Spleen (tissue), 11 donors: ENCODE results near the gene IGFALS. TPM values are rescaled to one million over a fixed set of nuclear protein-coding genes. Genes with fewer than 3 reads are reported as not detected.

Experiments
- DNase-seq: peaks from one replicate; pipeline ENCODE4 v3.0.0-alpha.2; 2020
- H3K27ac ChIP-seq, 8 donors: fragments of 200-600 bp; sonication (generic) in 7 of 8; 1 replicate in 4 of 8; 2 replicates in 4 of 8; pipeline versions ENCODE4 v1.5.0 to v1.8.0; 2016 to 2021; ENCODE audit warnings: inconsistent platforms in 4 of 8, mild to moderate bottlenecking in 4 of 8, moderate library complexity in 1 of 8
- H3K27me3 ChIP-seq, 7 donors: fragments of 200-600 bp; sonication (generic) in 6 of 7; replicated peaks in 1 of 7; 1 replicate in 4 of 7; 2 replicates in 3 of 7; pipeline versions ENCODE4 v1.5.0 to v1.8.0; 2016 to 2021; ENCODE audit warnings: inconsistent platforms in 3 of 7, mild to moderate bottlenecking in 1 of 7
- H3K36me3 ChIP-seq, 6 donors: fragments of 200-600 bp; sonication (generic) in 5 of 6; 1 replicate in 4 of 6; 2 replicates in 2 of 6; pipeline versions ENCODE4 v1.5.0 to v1.8.0; 2016 to 2021; ENCODE audit warnings: inconsistent platforms in 2 of 6
- H3K4me1 ChIP-seq, 6 donors: fragments of 200-600 bp; sonication (generic) in 5 of 6; 1 replicate in 3 of 6; 2 replicates in 3 of 6; pipeline versions ENCODE4 v1.5.0 to v1.8.0; 2016 to 2021; ENCODE audit warnings: inconsistent platforms in 3 of 6
- H3K4me3 ChIP-seq, 8 donors: fragments of 200-600 bp; sonication (generic) in 7 of 8; 1 replicate in 4 of 8; 2 replicates in 4 of 8; pipeline versions ENCODE4 v1.5.0 to v1.8.0; 2016 to 2021; ENCODE audit warnings: inconsistent platforms in 4 of 8, mild to moderate bottlenecking in 4 of 8, moderate library complexity in 2 of 8
- H3K9me3 ChIP-seq, 8 donors: fragments of 200-600 bp; sonication (generic) in 7 of 8; 1 replicate in 4 of 8; 2 replicates in 4 of 8; pipeline versions ENCODE4 v1.5.0 to v1.8.0; 2016 to 2021; ENCODE audit warnings: inconsistent platforms in 4 of 8
- CTCF ChIP-seq, 11 experiments: fragments of 200-600 bp in 7 of 11; fragments of 450-650 bp in 4 of 11; sonication (generic) in 4 of 11; IDR thresholded peaks in 8 of 11; conservative IDR thresholded peaks in 3 of 11; 1 replicate in 7 of 11; 2 replicates in 4 of 11; pipeline versions ENCODE4 v1.4.0 to v1.8.0; 2016 to 2021; ENCODE audit warnings: antibody characterized with exemption in 11 of 11, inconsistent platforms in 4 of 11, mild to moderate bottlenecking in 1 of 11
- POLR2A ChIP-seq, 3 donors: fragments of 450-650 bp; IDR thresholded peaks; one replicate each; pipeline ENCODE4 v1.5.1; 2017; ENCODE audit warnings: antibody characterized with exemption in 3 of 3, mild to moderate bottlenecking in 1 of 3
- POLR2AphosphoS5 ChIP-seq, 3 donors: sonication (generic); formaldehyde crosslinking; IDR thresholded peaks; one replicate each; pipeline ENCODE4 v1.5.1; 2017; ENCODE audit warnings: antibody characterized with exemption in 3 of 3
- WGBS, 5 donors: extraction: QIAGEN DNeasy Blood & Tissue Kit in 3 of 5; methylation state at CpG; one replicate each; pipeline versions ENCODE4 v1.1.5 to v1.1.7; 2013 to 2018; 5-methylcytosine and 5-hydroxymethylcytosine counted together
- intact Hi-C: fragments of 100-400 bp; cut with DNase I; formaldehyde crosslinking; loops from one replicate; pipeline ENCODE4 v1.15.0; 2023; ENCODE audit warnings: low total_unique reads
- polyA plus RNA-seq, 3 donors: library from polyadenylated mRNA; stranded (reverse); fragments of 200-250 nt; gene quantifications; one replicate each; pipeline ENCODE4 v1.2.1, GENCODE V29; 2013
- total RNA-seq, 7 donors: library from RNA; depleted of rRNA in 3 of 7; stranded (reverse); fragments of >200 nt in 3 of 7; fragmentation: NEBNext Ultra II Directional in 4 of 7; extraction: Animal tissue kit (Norgen Biotek cat#: 25700) in 4 of 7; gene quantifications; one replicate each; pipeline versions ENCODE4 v1.1.0 to v1.2.1, GENCODE V29; 2016 to 2021
- donor health status: healthy with polysubstance abuse.
- donor health status: DM: no; HTN: no; CAD: no; lungs with moderate emphysema.
- donor health status: DM: no; HTN: no; CAD: no.
- donor health status: Bipolar disorder and iron deficiency.
- donor health status: healthy.
- donor health status: DM: no; HTN: no; CAD: no.
- donor health status: DM: yes; HTN: yes; CAD: no.

The IGFALS gene
- total and polyA plus RNA-seq, 10 donors: 0.14 to 0.63 (median 0.29) TPM; not detected in 2

DNA sequence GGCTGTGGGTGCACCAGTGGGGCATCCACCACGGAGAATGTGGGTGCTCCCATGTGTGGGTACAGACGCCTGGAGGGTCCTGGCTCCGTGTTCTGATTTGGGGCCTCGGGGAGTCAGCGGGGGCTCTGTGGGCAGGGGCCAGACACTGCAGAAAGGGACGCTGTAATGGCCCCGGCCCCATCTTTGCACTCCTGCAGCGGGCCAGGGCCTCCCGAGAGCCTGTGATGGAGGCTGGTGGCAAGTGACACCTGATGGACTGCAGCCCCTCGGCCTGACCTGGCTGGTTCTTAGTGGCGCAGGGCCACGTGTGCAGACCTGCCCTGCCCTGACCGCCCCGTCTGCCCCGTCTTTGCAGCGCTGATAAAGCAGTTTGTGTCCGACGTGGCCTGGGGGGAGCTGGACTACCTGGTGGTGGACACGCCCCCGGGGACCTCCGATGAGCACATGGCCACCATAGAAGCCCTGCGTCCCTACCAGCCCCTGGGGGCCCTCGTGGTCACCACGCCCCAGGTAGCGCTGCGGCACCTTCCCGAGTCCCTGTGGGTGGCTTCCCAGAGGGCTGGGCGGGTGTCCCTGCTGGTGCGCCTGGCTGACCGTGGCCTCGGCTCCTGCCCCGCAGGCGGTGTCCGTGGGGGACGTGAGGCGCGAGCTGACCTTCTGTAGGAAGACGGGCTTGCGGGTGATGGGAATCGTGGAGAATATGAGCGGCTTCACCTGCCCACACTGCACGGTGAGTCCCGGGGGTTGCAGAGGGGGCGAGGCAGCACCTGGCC is 6.0 kb downstream of the IGFALS start:
- Histone ChIP-seq H3K9me3 (no peaks in the 10 kb centered on the region), H3K27me3 (no peaks in the 10 kb centered on the region), H3K4me1 (peaks cover 7 to 42% (median 26%) of the 10 kb centered on the region in 6 donors), H3K36me3 (peaks cover 0 to 79% (median 55%) of the 10 kb centered on the region in 6 donors), H3K4me3 (no peak overlapping the region), H3K27ac (no peak overlapping the region)
- TF ChIP-seq CTCF (IDR thresholded peaks at IDR 0.05 in 8 of 11, conservative IDR thresholded peaks at IDR 0.05 in 3 of 11): no peak
- TF ChIP-seq POLR2AphosphoS5 (IDR thresholded peaks at IDR 0.05): no peak
- TF ChIP-seq POLR2A (IDR thresholded peaks at IDR 0.05): no peak
- intact Hi-C loops: no loop called here
- WGBS, 5 donors: 90 to 97% (median 94%) methylated on average over 11 to 44 of the region's 44 CpGs
- peak; percentile 70 for DNase-seq

DNA sequence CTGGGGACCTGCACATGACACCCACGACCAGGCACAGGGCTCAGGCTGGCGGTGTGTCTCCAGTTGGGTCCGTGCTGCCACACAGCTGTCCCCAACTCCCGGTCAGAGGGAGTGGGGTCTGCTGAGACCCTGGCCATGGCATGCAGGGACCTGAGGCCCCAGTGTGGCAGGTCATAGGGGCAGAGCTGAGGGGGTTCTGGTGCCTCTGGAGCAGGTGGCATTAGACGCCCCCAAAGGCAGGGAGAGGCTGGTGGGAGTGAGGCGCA is 6.5 kb downstream of the IGFALS start:
- DNase-seq: no peak
- H3K27me3 ChIP-seq: no peaks in the 10 kb centered on the region
- H3K27ac ChIP-seq: no peak overlapping the region
- no peak overlapping the region for H3K4me3 ChIP-seq
- intact Hi-C loops: no loop called here
- no peaks in the 10 kb centered on the region for H3K9me3 ChIP-seq
- TF ChIP-seq POLR2AphosphoS5 (IDR thresholded peaks at IDR 0.05) (no peak), POLR2A (IDR thresholded peaks at IDR 0.05) (no peak)
- WGBS, 5 donors: 84 to 96% (median 90%) methylated on average over 3 to 6 of the region's 6 CpGs
- peaks cover 7 to 43% (median 26%) of the 10 kb centered on the region in 6 donors for H3K4me1 ChIP-seq
- H3K36me3 ChIP-seq: peaks cover 0 to 74% (median 52%) of the 10 kb centered on the region in 6 donors

- Histone ChIP-seq H3K36me3 (peaks cover 0 to 68% (median 47%) of the 10 kb centered on the region in 6 donors), H3K27me3 (no peaks in the 10 kb centered on the region), H3K27ac (no peak overlapping the region), H3K9me3 (no peaks in the 10 kb centered on the region), H3K4me3 (no peak overlapping the region), H3K4me1 (peaks cover 8 to 48% (median 31%) of the 10 kb centered on the region in 6 donors)
- intact Hi-C loops: no loop called here
- WGBS, 5 donors: 88 to 93% (median 92%) methylated on average over 31 to 51 of the region's 51 CpGs
- TF ChIP-seq CTCF (IDR thresholded peaks at IDR 0.05 in 8 of 11, conservative IDR thresholded peaks at IDR 0.05 in 3 of 11) (no peak), POLR2A (IDR thresholded peaks at IDR 0.05) (no peak), POLR2AphosphoS5 (IDR thresholded peaks at IDR 0.05) (no peak)
- DNase-seq: peak; percentile 78
Measured at GRCh38 chr16:1786242-1787055, 7.1 kb downstream of the IGFALS start.

DNA sequence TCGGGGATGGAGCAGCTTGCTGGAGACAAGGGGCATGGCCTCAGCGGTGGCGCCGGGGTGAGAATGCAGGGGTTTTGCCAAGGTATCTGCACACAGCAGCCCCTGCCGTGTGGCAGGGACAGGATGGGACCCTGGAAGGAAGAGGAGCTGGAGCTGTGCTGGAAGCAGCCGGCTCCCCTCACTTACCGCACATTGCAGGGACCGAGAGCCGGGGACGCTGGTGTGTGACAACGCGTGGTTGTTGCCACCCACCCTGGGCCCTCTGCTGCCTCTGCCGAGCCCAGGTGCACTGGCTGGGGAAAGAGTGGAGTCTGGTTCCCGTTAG is 7.7 kb downstream of the IGFALS start:
- intact Hi-C loops: no loop called here
- Histone ChIP-seq H3K4me1 (peaks cover 14 to 54% (median 38%) of the 10 kb centered on the region in 6 donors), H3K27me3 (no peaks in the 10 kb centered on the region), H3K4me3 (no peak overlapping the region), H3K9me3 (no peaks in the 10 kb centered on the region), H3K36me3 (peaks cover 0 to 66% (median 43%) of the 10 kb centered on the region in 6 donors), H3K27ac (no peak overlapping the region)
- no peak for TF ChIP-seq POLR2AphosphoS5 (IDR thresholded peaks at IDR 0.05)
- peak; percentile 67 for DNase-seq
- 89 to 96% (median 91%) methylated on average over 5 to 14 of the region's 14 CpGs for WGBS, 5 donors
